ENCODE data around the gene PPP2R5C.
A peak's percentile ranks its signal among the peaks of the same experiment; 100 is the strongest.

The PPP2R5C gene

DNA sequence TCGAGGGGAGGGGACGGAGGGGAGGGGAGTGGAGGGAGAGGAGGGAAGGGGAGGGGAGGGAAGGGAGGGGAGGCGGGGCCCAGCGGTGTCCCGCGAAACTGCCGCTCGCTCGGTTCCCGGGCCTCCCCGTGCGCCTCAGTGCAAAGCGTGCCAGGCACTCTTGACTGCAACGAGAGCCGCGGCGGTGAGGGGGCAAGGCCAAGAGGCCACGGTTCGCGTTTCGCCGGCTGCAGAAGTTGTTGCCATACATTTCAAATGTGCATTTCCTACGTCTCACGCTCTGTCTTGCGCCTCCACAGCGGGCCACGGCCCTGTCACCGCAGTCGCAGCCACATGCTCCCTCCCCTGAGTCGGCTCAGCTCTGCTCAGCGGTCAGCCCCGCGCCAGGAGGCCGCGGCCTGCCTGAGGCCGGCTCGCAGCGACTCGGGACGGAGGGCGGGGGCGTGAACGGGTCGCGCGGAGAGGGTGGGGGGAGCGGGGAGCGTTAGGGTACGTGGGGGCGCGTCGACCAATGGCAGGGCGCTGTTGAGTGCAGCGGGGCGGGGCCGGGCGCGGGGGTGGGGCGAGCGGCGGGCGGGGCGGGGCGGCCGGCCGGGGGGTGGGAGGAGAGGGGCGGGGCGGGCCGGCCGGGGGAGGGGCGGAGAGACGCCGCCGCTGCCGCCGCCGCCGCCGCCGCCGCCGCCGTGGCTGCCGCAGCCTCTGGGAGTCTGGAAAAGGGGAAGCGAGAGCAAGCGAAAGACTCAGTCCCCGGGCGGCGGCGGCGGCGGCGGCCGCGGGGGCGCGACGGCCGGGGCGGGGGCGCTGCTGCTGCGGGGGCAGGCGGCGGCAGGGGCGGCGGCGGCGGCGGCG lies at the start of gene PPP2R5C:
PPP2R5C (plus strand) TSS at position 678 of the 849 bp plus-strand sequence. CDS start 185 bp downstream, outside the sequence.
- Histone ChIP-seq H3K9me3 (ENCODE audit: control insufficient read depth, insufficient read depth, low read depth, low read length) (no peaks in the 10 kb centered on the region), H3K4me3 (ENCODE audit: low read depth, low read length) (peak within 1 kb of the TSS; percentile 75), H3K27ac (ENCODE audit: extremely low read depth, low read depth, low read length) (peak within 1 kb of the TSS; percentile 86), H3K36me3 (ENCODE audit: control insufficient read depth in 2 of 2, insufficient read depth in 1 of 2, low read length in 2 of 2) (peaks cover 9 to 14% of the 10 kb centered on the region in 2 experiments; a peak in 2 of 3 replicates), H3K4me1 (ENCODE audit: control insufficient read depth, insufficient read depth, low read length) (peaks cover 3% of the 10 kb centered on the region)
- POLR2A ChIA-PET = interaction anchor here (0.6 to 2.0 kb wide), 4 partner anchors 9 to 830 kb away, joined by 3 to 8 read pairs (median 5); no protein-coding TSS in a partner anchor
- CTCF ChIA-PET = interaction anchor here (0.7 to 1.5 kb wide), 2 partner anchors 54 to 200 kb away, joined by 3 to 4 read pairs; no protein-coding TSS in a partner anchor
- TF ChIP-seq, protein P1, sequence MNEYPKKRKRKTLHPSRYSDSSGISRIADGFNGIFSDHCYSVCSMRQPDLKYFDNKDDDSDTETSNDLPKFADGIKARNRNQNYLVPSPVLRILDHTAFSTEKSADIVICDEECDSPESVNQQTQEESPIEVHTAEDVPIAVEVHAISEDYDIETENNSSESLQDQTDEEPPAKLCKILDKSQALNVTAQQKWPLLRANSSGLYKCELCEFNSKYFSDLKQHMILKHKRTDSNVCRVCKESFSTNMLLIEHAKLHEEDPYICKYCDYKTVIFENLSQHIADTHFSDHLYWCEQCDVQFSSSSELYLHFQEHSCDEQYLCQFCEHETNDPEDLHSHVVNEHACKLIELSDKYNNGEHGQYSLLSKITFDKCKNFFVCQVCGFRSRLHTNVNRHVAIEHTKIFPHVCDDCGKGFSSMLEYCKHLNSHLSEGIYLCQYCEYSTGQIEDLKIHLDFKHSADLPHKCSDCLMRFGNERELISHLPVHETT (tag by site-specific recombination; IDR thresholded peaks at IDR 0.05) = 0 out of 2 replicates have a peak, but pooled peaks have one; percentile 24
- TF ChIP-seq ZNF776 (tag by site-specific recombination; IDR thresholded peaks at IDR 0.05; ENCODE audit: borderline replicate concordance) (no peak), ZNF341 (tag by site-specific recombination; IDR thresholded peaks at IDR 0.05; ENCODE audit: low read depth) (peak; percentile 24; the same call in 1 of the 2 replicates), KLF1 (tag by site-specific recombination; IDR thresholded peaks at IDR 0.05) (peak; percentile 78), ZNF324 (tag by site-specific recombination; IDR thresholded peaks at IDR 0.05) (peak; percentile 82; the same call in 1 of the 2 replicates), KLF8 (tag by site-specific recombination; IDR thresholded peaks at IDR 0.05) (peak; percentile 97), ZNF223 (tag by site-specific recombination; IDR thresholded peaks at IDR 0.05) (no peak), HOXC10 (CRISPR knock-in tag; IDR thresholded peaks at IDR 0.05) (no peak), ZNF239 (tag by site-specific recombination; IDR thresholded peaks at IDR 0.05) (0 out of 2 replicates have a peak, but pooled peaks have one; percentile 58), ZBTB7A (tag by site-specific recombination; IDR thresholded peaks at IDR 0.05; ENCODE audit: low read depth) (peak; percentile 92), ZBTB20 (tag by site-specific recombination; IDR thresholded peaks at IDR 0.05) (peak; percentile 92), SP7 (tag by site-specific recombination; IDR thresholded peaks at IDR 0.05) (peak; percentile 70), ZNF302 (tag by site-specific recombination; IDR thresholded peaks at IDR 0.05; ENCODE audit: low read depth) (no peak), KLF10 (tag by site-specific recombination; IDR thresholded peaks at IDR 0.05) (peak; percentile 86), GLIS2 (tag by site-specific recombination; IDR thresholded peaks at IDR 0.05) (peak; percentile 90), KLF9 (tag by site-specific recombination; IDR thresholded peaks at IDR 0.05; ENCODE audit: low read depth) (peak; percentile 89)
- TF ChIP-seq, protein P2, sequence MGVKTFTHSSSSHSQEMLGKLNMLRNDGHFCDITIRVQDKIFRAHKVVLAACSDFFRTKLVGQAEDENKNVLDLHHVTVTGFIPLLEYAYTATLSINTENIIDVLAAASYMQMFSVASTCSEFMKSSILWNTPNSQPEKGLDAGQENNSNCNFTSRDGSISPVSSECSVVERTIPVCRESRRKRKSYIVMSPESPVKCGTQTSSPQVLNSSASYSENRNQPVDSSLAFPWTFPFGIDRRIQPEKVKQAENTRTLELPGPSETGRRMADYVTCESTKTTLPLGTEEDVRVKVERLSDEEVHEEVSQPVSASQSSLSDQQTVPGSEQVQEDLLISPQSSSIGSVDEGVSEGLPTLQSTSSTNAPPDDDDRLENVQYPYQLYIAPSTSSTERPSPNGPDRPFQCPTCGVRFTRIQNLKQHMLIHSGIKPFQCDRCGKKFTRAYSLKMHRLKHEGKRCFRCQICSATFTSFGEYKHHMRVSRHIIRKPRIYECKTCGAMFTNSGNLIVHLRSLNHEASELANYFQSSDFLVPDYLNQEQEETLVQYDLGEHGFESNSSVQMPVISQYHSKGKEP (tag by site-specific recombination; IDR thresholded peaks at IDR 0.05) = no peak
- TF ChIP-seq, protein P3, sequence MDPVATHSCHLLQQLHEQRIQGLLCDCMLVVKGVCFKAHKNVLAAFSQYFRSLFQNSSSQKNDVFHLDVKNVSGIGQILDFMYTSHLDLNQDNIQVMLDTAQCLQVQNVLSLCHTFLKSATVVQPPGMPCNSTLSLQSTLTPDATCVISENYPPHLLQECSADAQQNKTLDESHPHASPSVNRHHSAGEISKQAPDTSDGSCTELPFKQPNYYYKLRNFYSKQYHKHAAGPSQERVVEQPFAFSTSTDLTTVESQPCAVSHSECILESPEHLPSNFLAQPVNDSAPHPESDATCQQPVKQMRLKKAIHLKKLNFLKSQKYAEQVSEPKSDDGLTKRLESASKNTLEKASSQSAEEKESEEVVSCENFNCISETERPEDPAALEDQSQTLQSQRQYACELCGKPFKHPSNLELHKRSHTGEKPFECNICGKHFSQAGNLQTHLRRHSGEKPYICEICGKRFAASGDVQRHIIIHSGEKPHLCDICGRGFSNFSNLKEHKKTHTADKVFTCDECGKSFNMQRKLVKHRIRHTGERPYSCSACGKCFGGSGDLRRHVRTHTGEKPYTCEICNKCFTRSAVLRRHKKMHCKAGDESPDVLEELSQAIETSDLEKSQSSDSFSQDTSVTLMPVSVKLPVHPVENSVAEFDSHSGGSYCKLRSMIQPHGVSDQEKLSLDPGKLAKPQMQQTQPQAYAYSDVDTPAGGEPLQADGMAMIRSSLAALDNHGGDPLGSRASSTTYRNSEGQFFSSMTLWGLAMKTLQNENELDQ (tag by site-specific recombination; IDR thresholded peaks at IDR 0.05; ENCODE audit: low read depth) = no peak
- TF ChIP-seq, protein P4, sequence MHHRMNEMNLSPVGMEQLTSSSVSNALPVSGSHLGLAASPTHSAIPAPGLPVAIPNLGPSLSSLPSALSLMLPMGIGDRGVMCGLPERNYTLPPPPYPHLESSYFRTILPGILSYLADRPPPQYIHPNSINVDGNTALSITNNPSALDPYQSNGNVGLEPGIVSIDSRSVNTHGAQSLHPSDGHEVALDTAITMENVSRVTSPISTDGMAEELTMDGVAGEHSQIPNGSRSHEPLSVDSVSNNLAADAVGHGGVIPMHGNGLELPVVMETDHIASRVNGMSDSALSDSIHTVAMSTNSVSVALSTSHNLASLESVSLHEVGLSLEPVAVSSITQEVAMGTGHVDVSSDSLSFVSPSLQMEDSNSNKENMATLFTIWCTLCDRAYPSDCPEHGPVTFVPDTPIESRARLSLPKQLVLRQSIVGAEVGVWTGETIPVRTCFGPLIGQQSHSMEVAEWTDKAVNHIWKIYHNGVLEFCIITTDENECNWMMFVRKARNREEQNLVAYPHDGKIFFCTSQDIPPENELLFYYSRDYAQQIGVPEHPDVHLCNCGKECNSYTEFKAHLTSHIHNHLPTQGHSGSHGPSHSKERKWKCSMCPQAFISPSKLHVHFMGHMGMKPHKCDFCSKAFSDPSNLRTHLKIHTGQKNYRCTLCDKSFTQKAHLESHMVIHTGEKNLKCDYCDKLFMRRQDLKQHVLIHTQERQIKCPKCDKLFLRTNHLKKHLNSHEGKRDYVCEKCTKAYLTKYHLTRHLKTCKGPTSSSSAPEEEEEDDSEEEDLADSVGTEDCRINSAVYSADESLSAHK (tag by site-specific recombination; IDR thresholded peaks at IDR 0.05) = peak; percentile 99
- TF ChIP-seq, protein P5, sequence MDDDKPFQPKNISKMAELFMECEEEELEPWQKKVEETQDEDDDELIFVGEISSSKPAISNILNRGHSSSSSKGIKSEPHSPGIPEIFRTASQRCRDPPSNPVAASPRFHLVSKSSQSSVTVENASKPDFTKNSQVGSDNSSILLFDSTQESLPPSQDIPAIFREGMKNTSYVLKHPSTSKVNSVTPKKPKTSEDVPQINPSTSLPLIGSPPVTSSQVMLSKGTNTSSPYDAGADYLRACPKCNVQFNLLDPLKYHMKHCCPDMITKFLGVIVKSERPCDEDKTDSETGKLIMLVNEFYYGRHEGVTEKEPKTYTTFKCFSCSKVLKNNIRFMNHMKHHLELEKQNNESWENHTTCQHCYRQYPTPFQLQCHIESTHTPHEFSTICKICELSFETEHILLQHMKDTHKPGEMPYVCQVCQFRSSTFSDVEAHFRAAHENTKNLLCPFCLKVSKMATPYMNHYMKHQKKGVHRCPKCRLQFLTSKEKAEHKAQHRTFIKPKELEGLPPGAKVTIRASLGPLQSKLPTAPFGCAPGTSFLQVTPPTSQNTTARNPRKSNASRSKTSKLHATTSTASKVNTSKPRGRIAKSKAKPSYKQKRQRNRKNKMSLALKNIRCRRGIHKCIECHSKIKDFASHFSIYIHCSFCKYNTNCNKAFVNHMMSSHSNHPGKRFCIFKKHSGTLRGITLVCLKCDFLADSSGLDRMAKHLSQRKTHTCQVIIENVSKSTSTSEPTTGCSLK (tag by site-specific recombination; IDR thresholded peaks at IDR 0.05) = no peak
- TF ChIP-seq, protein P6, sequence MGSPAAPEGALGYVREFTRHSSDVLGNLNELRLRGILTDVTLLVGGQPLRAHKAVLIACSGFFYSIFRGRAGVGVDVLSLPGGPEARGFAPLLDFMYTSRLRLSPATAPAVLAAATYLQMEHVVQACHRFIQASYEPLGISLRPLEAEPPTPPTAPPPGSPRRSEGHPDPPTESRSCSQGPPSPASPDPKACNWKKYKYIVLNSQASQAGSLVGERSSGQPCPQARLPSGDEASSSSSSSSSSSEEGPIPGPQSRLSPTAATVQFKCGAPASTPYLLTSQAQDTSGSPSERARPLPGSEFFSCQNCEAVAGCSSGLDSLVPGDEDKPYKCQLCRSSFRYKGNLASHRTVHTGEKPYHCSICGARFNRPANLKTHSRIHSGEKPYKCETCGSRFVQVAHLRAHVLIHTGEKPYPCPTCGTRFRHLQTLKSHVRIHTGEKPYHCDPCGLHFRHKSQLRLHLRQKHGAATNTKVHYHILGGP (tag by site-specific recombination; IDR thresholded peaks at IDR 0.05) = no peak
- TF ChIP-seq, protein P7, sequence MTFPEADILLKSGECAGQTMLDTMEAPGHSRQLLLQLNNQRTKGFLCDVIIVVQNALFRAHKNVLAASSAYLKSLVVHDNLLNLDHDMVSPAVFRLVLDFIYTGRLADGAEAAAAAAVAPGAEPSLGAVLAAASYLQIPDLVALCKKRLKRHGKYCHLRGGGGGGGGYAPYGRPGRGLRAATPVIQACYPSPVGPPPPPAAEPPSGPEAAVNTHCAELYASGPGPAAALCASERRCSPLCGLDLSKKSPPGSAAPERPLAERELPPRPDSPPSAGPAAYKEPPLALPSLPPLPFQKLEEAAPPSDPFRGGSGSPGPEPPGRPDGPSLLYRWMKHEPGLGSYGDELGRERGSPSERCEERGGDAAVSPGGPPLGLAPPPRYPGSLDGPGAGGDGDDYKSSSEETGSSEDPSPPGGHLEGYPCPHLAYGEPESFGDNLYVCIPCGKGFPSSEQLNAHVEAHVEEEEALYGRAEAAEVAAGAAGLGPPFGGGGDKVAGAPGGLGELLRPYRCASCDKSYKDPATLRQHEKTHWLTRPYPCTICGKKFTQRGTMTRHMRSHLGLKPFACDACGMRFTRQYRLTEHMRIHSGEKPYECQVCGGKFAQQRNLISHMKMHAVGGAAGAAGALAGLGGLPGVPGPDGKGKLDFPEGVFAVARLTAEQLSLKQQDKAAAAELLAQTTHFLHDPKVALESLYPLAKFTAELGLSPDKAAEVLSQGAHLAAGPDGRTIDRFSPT (tag by site-specific recombination; IDR thresholded peaks at IDR 0.05) = peak; percentile 41; the same call in 1 of the 2 replicates

Data from HEK293 (cell line).